WTC11 (cell line): ENCODE results near the gene NCKAP5. TPM values are rescaled to one million over a fixed set of nuclear protein-coding genes. Genes with fewer than 3 reads are reported as not detected.

ENCODE experiments used
- ATAC-seq: fragments of 200-7000 bp; cut with Tn5 transposase; 2 replicates; pipeline ENCODE4 v1.10.0; 2021; ENCODE audit warnings: mild to moderate bottlenecking, moderate library complexity
- CTCF ChIA-PET: fragments of 300-600 bp; sonication (Branson Sonifier 250); formaldehyde crosslinking; loops from one replicate; lab custom pipeline; 2021; ENCODE audit warnings: antibody characterized with exemption; lab: Charles Lee
- POLR2A ChIA-PET: fragments of 350-600 bp; sonication (Branson Sonifier 250); formaldehyde crosslinking; loops from one replicate; lab custom pipeline; 2021; ENCODE audit warnings: antibody characterized with exemption; lab: Charles Lee
- DNase-seq: peaks from one replicate; pipeline ENCODE4 v3.0.0; 2021; ENCODE audit warnings: low spot score
- H3K27ac Mint-ChIP-seq: 2 replicates; pipeline ENCODE4 v1.8.0; 2021; ENCODE audit warnings: mixed read lengths
- H3K27me3 Mint-ChIP-seq: 2 replicates; pipeline ENCODE4 v1.8.0; 2021; ENCODE audit warnings: low read depth, mild to moderate bottlenecking, moderate library complexity, mixed read lengths
- H3K36me3 Mint-ChIP-seq: 2 replicates; pipeline ENCODE4 v1.8.0; 2021; ENCODE audit warnings: mixed read lengths
- H3K4me1 Mint-ChIP-seq: 2 replicates; pipeline ENCODE4 v1.8.0; 2022; ENCODE audit warnings: mixed read lengths
- H3K4me3 Mint-ChIP-seq: 2 replicates; pipeline ENCODE4 v1.8.0; 2021; ENCODE audit warnings: mild to moderate bottlenecking, moderate library complexity, mixed read lengths
- H3K9me3 Mint-ChIP-seq: 2 replicates; pipeline ENCODE4 v1.8.0; 2021; ENCODE audit warnings: mixed read lengths
- CBFB ChIP-seq: sonication (generic); formaldehyde crosslinking; IDR thresholded peaks from 2 replicates; pipeline ENCODE4 v1.8.1; 2022; ENCODE audit warnings: mild to moderate bottlenecking, low read depth, missing genetic modification reagents
- CREM ChIP-seq: sonication (generic); formaldehyde crosslinking; IDR thresholded peaks from 2 replicates; pipeline ENCODE4 v1.8.1; 2022; ENCODE audit warnings: mild to moderate bottlenecking, missing genetic modification reagents, moderate library complexity
- E2F1 ChIP-seq: sonication (generic); formaldehyde crosslinking; IDR thresholded peaks from 2 replicates; pipeline ENCODE4 v1.8.0; 2022; ENCODE audit warnings: mild to moderate bottlenecking, missing genetic modification reagents
- IRF2 ChIP-seq: sonication (generic); formaldehyde crosslinking; IDR thresholded peaks from 2 replicates; pipeline ENCODE4 v1.8.0; 2022; ENCODE audit warnings: low read depth, missing genetic modification reagents, borderline replicate concordance
- MLX ChIP-seq: sonication (generic); formaldehyde crosslinking; IDR thresholded peaks from 2 replicates; pipeline ENCODE4 v1.8.1; 2023; ENCODE audit warnings: mild to moderate bottlenecking, missing genetic modification reagents, moderate library complexity
- NR2C2 ChIP-seq: sonication (generic); formaldehyde crosslinking; IDR thresholded peaks from 2 replicates; pipeline ENCODE4 v1.8.0; 2022; ENCODE audit warnings: mild to moderate bottlenecking, missing genetic modification reagents
- RORB ChIP-seq: fragments of 250-450 bp; sonication (Bioruptor Pico); IDR thresholded peaks from 2 replicates; pipeline ENCODE4 v1.9.0; 2021; ENCODE audit warnings: mild to moderate bottlenecking
- SOX15 ChIP-seq: fragments of 250-450 bp; sonication (Bioruptor Pico); IDR thresholded peaks from 2 replicates; pipeline ENCODE4 v1.9.0; 2021; ENCODE audit warnings: mild to moderate bottlenecking
- SP1 ChIP-seq: sonication (generic); formaldehyde crosslinking; conservative IDR thresholded peaks from 2 replicates; pipeline ENCODE4 v1.8.1; 2022; ENCODE audit warnings: missing genetic modification reagents
- TCF7 ChIP-seq: sonication (generic); formaldehyde crosslinking; IDR thresholded peaks from 2 replicates; pipeline ENCODE4 v1.8.0; 2022; ENCODE audit warnings: mild to moderate bottlenecking, low read depth, missing genetic modification reagents, moderate library complexity
- TP53 ChIP-seq: sonication (generic); formaldehyde crosslinking; IDR thresholded peaks from 2 replicates; pipeline ENCODE4 v1.8.1; 2023; ENCODE audit warnings: mild to moderate bottlenecking, missing genetic modification reagents
- ZBTB21 ChIP-seq: sonication (generic); formaldehyde crosslinking; IDR thresholded peaks from 2 replicates; pipeline ENCODE4 v1.8.1; 2023; ENCODE audit warnings: mild to moderate bottlenecking, missing genetic modification reagents, borderline replicate concordance
- ZNF121 ChIP-seq: sonication (generic); formaldehyde crosslinking; IDR thresholded peaks from 2 replicates; pipeline ENCODE4 v1.8.0; 2023; ENCODE audit warnings: missing genetic modification reagents
- ZNF219 ChIP-seq: sonication (generic); formaldehyde crosslinking; IDR thresholded peaks from 2 replicates; pipeline ENCODE4 v1.8.0; 2023; ENCODE audit warnings: missing genetic modification reagents, mild to moderate bottlenecking, borderline replicate concordance
- ZNF263 ChIP-seq: sonication (generic); formaldehyde crosslinking; IDR thresholded peaks from 2 replicates; pipeline ENCODE4 v1.8.1; 2022; ENCODE audit warnings: low read depth, mild to moderate bottlenecking, moderate library complexity, missing genetic modification reagents
- ZNF281 ChIP-seq: sonication (generic); formaldehyde crosslinking; IDR thresholded peaks from 2 replicates; pipeline ENCODE4 v1.8.0; 2023; ENCODE audit warnings: mild to moderate bottlenecking, missing genetic modification reagents
- ZNF425 ChIP-seq: fragments of 250-450 bp; sonication (Bioruptor Pico); conservative IDR thresholded peaks from 2 replicates; pipeline ENCODE4 v1.9.0; 2021; ENCODE audit warnings: mild to moderate bottlenecking
- ZNF671 ChIP-seq: fragments of 250-450 bp; sonication (Bioruptor Pico); IDR thresholded peaks from 2 replicates; pipeline ENCODE4 v1.8.0; 2021; ENCODE audit warnings: mild to moderate bottlenecking
- total RNA-seq: library from RNA; stranded (reverse); gene quantifications from 3 replicates; pipeline ENCODE4 v1.2.3, GENCODE V29; 2021
- TF ChIP-seq, protein P1 (sequence below): fragments of 200-600 bp; IDR thresholded peaks from 2 replicates; pipeline ENCODE4 v1.8.0; 2022; ENCODE audit warnings: antibody characterized with exemption
- TF ChIP-seq, protein P2 (sequence below): sonication (generic); formaldehyde crosslinking; IDR thresholded peaks from 2 replicates; pipeline ENCODE4 v1.8.1; 2022; ENCODE audit warnings: mild to moderate bottlenecking, missing genetic modification reagents, moderate library complexity, borderline replicate concordance
- TF ChIP-seq, protein P3 (sequence below): sonication (generic); formaldehyde crosslinking; IDR thresholded peaks from 2 replicates; pipeline ENCODE4 v1.8.1; 2022; ENCODE audit warnings: low read depth, missing genetic modification reagents, borderline replicate concordance

Gene NCKAP5
- total RNA-seq, 1 experiment from 2014 or later = 0.55 TPM

DNA sequence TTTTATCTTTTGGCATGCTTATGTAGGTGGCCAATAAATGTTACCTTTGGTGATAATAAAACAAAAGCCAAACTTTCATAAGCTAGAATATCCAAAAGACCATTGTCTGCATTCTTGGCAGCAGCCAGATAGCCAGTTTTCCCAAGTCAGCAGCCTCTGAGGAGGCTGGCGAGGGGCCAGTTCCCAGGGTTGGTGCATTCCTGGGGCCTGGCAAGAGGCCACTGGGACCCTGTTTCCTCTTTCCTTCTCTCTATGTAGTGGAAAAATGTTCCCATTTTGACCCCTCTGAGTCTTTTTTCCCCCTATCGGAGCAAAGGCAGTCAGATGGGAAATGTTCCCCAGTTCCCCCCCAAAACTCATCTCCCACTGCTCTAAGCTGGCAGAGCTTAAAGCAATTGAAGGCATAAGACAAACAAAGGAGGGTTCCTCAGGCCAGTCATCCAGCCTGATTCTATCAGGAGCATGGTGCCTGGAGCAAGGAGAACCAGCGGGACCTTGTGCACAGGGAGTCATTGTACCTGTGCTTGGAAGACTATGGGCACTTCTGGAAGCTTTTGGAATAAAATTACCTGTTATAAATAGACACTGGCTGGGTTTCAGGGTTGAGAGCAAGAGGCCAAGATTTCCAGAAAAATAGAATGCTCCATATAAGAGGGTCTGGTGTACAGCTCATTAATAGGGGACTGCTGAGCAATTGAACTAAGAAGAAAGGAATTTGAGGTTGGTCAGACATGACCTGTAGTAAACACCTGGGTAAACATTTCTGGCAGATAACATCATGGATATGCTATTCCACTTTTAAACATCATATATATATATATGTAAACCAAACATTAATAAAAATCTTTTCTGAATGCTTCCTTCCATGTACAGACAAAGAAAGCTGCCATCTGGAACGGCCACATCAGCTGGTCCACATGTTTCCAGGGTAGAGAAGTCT, 63.4 kb downstream of the NCKAP5 start (continued):
- TF ChIP-seq E2F1 (CRISPR knock-in tag) (no peak), MLX (no peak), ZNF219 (CRISPR knock-in tag) (no peak), ZNF281 (no peak)
- TF ChIP-seq, protein P1, sequence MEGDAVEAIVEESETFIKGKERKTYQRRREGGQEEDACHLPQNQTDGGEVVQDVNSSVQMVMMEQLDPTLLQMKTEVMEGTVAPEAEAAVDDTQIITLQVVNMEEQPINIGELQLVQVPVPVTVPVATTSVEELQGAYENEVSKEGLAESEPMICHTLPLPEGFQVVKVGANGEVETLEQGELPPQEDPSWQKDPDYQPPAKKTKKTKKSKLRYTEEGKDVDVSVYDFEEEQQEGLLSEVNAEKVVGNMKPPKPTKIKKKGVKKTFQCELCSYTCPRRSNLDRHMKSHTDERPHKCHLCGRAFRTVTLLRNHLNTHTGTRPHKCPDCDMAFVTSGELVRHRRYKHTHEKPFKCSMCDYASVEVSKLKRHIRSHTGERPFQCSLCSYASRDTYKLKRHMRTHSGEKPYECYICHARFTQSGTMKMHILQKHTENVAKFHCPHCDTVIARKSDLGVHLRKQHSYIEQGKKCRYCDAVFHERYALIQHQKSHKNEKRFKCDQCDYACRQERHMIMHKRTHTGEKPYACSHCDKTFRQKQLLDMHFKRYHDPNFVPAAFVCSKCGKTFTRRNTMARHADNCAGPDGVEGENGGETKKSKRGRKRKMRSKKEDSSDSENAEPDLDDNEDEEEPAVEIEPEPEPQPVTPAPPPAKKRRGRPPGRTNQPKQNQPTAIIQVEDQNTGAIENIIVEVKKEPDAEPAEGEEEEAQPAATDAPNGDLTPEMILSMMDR = no peak
- TF ChIP-seq, protein P2, sequence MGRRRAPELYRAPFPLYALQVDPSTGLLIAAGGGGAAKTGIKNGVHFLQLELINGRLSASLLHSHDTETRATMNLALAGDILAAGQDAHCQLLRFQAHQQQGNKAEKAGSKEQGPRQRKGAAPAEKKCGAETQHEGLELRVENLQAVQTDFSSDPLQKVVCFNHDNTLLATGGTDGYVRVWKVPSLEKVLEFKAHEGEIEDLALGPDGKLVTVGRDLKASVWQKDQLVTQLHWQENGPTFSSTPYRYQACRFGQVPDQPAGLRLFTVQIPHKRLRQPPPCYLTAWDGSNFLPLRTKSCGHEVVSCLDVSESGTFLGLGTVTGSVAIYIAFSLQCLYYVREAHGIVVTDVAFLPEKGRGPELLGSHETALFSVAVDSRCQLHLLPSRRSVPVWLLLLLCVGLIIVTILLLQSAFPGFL (CRISPR knock-in tag) = no peak

DNA sequence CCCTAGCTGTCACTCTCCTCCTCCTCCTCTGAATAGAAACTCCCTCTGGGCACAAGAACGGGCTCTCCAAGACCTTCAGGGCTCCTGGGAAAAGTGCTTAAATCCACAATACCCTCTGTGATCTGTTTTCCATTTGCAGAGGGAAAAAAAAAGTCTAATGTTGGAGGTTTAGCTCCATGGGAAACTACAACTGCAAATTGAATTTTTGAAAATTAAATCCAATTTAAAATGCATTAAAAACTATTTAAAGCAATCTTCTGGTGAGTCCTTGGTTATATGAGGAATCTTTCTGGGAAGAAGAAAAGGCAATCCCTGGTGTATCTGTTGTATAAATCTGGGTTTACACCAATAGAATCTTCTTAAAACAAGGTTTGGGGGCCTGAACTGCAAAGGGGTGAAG, 64.3 kb downstream of the NCKAP5 start:
- ATAC-seq = no peak
- Mint-ChIP-seq H3K9me3 (no peaks in the 10 kb centered on the region), H3K36me3 (no peaks in the 10 kb centered on the region), H3K27me3 (no peaks in the 10 kb centered on the region), H3K4me3 (no peak overlapping the region), H3K27ac (no peak overlapping the region), H3K4me1 (no peaks in the 10 kb centered on the region)
- CTCF ChIA-PET = no interaction called here
- POLR2A ChIA-PET = no interaction called here
- DNase-seq = no peak
- TF ChIP-seq ZNF263 (no peak), CBFB (CRISPR knock-in tag) (no peak), RORB (CRISPR knock-in tag) (no peak), SP1 (CRISPR knock-in tag) (no peak), CREM (CRISPR knock-in tag) (no peak), NR2C2 (CRISPR knock-in tag) (no peak), TP53 (no peak), ZNF671 (CRISPR knock-in tag) (no peak), IRF2 (CRISPR knock-in tag) (no peak), ZNF121 (no peak), TCF7 (CRISPR knock-in tag) (no peak), SOX15 (CRISPR knock-in tag) (no peak), ZBTB21 (CRISPR knock-in tag) (no peak), ZNF425 (CRISPR knock-in tag) (no peak)
- TF ChIP-seq, protein P2 (CRISPR knock-in tag) = no peak
- TF ChIP-seq, protein P3, sequence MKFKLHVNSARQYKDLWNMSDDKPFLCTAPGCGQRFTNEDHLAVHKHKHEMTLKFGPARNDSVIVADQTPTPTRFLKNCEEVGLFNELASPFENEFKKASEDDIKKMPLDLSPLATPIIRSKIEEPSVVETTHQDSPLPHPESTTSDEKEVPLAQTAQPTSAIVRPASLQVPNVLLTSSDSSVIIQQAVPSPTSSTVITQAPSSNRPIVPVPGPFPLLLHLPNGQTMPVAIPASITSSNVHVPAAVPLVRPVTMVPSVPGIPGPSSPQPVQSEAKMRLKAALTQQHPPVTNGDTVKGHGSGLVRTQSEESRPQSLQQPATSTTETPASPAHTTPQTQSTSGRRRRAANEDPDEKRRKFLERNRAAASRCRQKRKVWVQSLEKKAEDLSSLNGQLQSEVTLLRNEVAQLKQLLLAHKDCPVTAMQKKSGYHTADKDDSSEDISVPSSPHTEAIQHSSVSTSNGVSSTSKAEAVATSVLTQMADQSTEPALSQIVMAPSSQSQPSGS (CRISPR knock-in tag) = no peak
